Activated CD8-positive, alpha-beta T cell treated with anti-CD3 and anti-CD28 coated beads for 36 hours (primary cell): Measurements from ENCODE around the gene NKD2. TPM values are rescaled to one million over a fixed set of nuclear protein-coding genes. Genes with fewer than 3 reads are reported as not detected.
"Not testable (repeated sequence)": the region's sequence is repeated elsewhere in the genome, so short reads cannot be mapped to it uniquely, and the experiment has no call there.

Experiments used
- ATAC-seq: fragments of 200-7000 bp; cut with Tn5 transposase; one replicate; pipeline ENCODE4 v1.10.0; 2021; ENCODE audit warnings: mild to moderate bottlenecking, moderate library complexity
- CTCF ChIA-PET: fragments of 350-600 bp; sonication (Branson Sonifier 250); formaldehyde crosslinking; loops from one replicate; lab custom pipeline; 2021; ENCODE audit warnings: antibody characterized with exemption; lab: Charles Lee
- POLR2A ChIA-PET: fragments of 350-600 bp; sonication (Branson Sonifier 250); formaldehyde crosslinking; loops from one replicate; lab custom pipeline; 2021; ENCODE audit warnings: antibody characterized with exemption; lab: Charles Lee
- DNase-seq: peaks from one replicate; pipeline ENCODE4 v3.0.0-alpha.2; 2020
- H3K27ac Mint-ChIP-seq: one replicate; pipeline ENCODE4 v1.8.0; 2021; ENCODE audit warnings: mild to moderate bottlenecking, mixed read lengths
- H3K27me3 Mint-ChIP-seq: one replicate; pipeline ENCODE4 v1.8.0; 2021; ENCODE audit warnings: mixed read lengths
- H3K36me3 Mint-ChIP-seq: one replicate; pipeline ENCODE4 v1.8.0; 2021; ENCODE audit warnings: low read depth, mixed read lengths
- H3K4me1 Mint-ChIP-seq: one replicate; pipeline ENCODE4 v1.8.0; 2021; ENCODE audit warnings: low read depth, mixed read lengths
- H3K4me3 Mint-ChIP-seq: one replicate; pipeline ENCODE4 v1.8.0; 2021; ENCODE audit warnings: mild to moderate bottlenecking, moderate library complexity, mixed read lengths
- H3K9me3 Mint-ChIP-seq: one replicate; pipeline ENCODE4 v1.8.0; 2021; ENCODE audit warnings: mixed read lengths
- intact Hi-C: fragments of 100-400 bp; cut with micrococcal nuclease; formaldehyde crosslinking; loops from one replicate; pipeline ENCODE4 v1.10.0; 2022
- total RNA-seq, 2 experiments: library from RNA; stranded (reverse); gene quantifications; one replicate each; pipeline ENCODE4 v1.2.3, GENCODE V29; 2021
- TF ChIP-seq, protein P1 (sequence below): fragments of 200-600 bp; IDR thresholded peaks from one replicate; pipeline ENCODE4 v1.8.0; 2022; ENCODE audit warnings: antibody characterized with exemption, mild to moderate bottlenecking

Gene NKD2
- total RNA-seq, 2 experiments from 2014 or later, result 1.5 to 2.3 TPM

DNA sequence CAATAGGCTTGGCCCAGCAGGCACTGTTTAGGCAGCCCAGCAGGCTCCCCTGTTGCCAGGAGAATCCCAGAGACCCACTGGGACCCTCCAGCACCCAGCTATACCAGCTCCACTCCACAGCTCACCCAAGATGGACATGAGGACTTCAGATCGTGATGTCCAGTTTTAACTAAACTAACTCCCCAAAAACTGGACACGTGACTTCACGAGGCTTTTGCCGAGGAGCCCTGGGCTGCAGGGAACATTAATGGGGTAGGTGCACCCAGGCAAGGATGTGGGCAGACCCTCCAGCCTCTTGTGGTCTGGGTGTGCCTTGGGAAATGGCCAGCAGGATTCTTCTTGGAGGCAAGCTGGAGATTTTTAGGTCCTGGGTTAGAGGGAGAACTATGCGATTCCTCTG lies 8.9 kb upstream of the NKD2 start:
- TF ChIP-seq, protein P1, sequence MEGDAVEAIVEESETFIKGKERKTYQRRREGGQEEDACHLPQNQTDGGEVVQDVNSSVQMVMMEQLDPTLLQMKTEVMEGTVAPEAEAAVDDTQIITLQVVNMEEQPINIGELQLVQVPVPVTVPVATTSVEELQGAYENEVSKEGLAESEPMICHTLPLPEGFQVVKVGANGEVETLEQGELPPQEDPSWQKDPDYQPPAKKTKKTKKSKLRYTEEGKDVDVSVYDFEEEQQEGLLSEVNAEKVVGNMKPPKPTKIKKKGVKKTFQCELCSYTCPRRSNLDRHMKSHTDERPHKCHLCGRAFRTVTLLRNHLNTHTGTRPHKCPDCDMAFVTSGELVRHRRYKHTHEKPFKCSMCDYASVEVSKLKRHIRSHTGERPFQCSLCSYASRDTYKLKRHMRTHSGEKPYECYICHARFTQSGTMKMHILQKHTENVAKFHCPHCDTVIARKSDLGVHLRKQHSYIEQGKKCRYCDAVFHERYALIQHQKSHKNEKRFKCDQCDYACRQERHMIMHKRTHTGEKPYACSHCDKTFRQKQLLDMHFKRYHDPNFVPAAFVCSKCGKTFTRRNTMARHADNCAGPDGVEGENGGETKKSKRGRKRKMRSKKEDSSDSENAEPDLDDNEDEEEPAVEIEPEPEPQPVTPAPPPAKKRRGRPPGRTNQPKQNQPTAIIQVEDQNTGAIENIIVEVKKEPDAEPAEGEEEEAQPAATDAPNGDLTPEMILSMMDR, result no peak
- POLR2A ChIA-PET, result no interaction called here
- DNase-seq, result no peak
- intact Hi-C loops, result no loop called here
- H3K36me3 Mint-ChIP-seq, result no peaks in the 10 kb centered on the region
- H3K9me3 Mint-ChIP-seq, result no peaks in the 10 kb centered on the region
- H3K27me3 Mint-ChIP-seq, result peaks cover 2% of the 10 kb centered on the region
- no peak overlapping the region for H3K27ac Mint-ChIP-seq
- CTCF ChIA-PET, result no interaction called here
- peaks cover 31% of the 10 kb centered on the region for H3K4me1 Mint-ChIP-seq
- ATAC-seq, result no peak
- no peak overlapping the region for H3K4me3 Mint-ChIP-seq

DNA sequence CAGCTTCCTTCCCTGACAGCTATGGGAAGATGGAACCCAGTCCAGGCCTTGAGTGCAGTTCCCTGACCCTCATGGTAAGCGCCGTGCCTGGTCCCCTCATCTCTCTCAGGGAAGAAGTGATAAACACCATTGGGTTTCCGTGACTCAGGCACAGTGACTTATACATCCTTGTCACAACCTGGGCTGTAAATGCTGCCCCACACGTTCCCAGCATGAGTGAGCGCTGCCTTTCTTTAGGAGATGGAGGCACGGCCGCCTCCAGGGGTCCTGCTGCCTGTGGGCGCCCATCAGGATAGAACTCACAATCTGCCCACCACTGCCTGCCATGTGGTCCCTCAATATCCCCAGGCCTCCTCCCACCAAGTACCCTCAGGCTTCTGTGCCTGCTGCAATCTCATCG lies 8.3 kb upstream of the NKD2 start:
- CTCF ChIA-PET, result interaction anchor here (0.7 kb wide), 1 partner anchor 77 kb away, joined by 3 read pairs; no protein-coding TSS in a partner anchor
- intact Hi-C loops, result no loop called here
- no peaks in the 10 kb centered on the region for H3K9me3 Mint-ChIP-seq

DNA sequence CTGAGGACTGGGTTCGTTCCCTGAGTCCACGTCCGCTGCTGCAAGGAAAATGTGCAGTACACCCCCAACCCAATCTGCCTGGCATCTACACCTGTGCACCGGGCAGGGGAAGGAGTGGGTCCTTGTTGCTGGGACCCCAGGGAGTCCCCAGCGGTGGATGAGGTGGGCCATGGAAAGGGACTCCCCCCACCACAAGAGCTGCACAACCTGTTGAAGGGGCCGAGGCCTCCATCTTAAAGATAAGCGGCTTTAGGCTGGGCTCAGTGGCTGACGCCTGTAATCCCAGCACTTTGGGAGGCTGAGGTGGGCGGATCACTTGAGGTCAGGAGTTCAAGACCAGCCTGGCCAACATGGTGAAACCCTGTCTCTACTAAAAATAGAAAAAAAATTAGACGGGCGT lies 7.8 kb upstream of the NKD2 start:
- H3K36me3 Mint-ChIP-seq, ATAC-seq, DNase-seq, POLR2A ChIA-PET, H3K4me3 Mint-ChIP-seq, H3K27ac Mint-ChIP-seq, intact Hi-C loops, H3K9me3 Mint-ChIP-seq, H3K27me3 Mint-ChIP-seq: not testable (repeated sequence)
- CTCF ChIA-PET, result interaction anchor here (0.7 to 1.0 kb wide), 3 partner anchors 16 to 77 kb away, joined by 3 read pairs; no protein-coding TSS in a partner anchor
- peaks cover 32% of the 10 kb centered on the region for H3K4me1 Mint-ChIP-seq

More for the DNA sequence above, 8.3 kb upstream of the NKD2 start:
- POLR2A ChIA-PET, result no interaction called here
- Mint-ChIP-seq H3K27ac (no peak overlapping the region), H3K36me3 (no peaks in the 10 kb centered on the region), H3K27me3 (peaks cover 2% of the 10 kb centered on the region), H3K4me1 (peaks cover 31% of the 10 kb centered on the region), H3K4me3 (no peak overlapping the region)
- DNase-seq (no peak), ATAC-seq (no peak)
- TF ChIP-seq, protein P1, result no peak

DNA sequence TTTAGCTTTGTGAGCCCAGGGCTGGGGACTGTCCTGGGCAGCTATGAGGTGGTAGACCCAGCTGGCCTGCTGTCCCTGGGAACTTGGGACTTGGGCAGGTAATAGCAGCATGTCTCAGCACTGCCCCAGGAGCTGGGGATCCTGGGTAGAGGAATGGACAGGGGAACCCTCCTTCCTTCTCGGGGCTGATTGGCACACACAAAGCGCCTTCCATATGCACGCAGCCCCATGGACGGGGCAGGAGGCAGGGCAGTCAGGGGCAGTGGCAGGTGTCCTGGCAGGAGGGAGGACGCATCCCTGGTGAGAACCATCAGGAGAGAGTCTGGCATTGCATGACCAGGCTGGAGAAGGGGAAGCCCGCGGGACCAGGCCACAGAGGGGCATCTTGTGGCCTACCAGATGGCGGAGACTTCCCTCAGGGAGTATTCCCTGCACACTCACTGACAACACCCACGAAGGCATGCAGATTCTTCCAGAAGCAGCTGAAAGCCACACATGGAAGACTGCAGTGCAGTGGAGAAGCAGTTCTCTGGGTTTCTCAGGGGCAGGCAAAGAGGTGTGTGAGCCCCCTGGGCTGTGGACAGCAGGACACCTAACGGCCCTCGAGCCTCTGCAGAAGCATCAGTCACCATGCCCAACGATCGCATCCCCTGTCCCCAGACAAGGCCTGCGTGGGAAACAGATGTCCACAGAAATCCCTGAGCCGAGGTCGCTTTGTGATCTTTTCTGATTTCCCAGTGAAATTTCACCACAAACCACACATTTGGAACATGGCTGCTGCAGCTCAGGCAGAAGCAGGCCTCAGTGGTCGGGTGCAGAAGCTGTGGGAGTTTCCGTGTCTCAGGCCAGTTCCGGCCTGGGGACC lies 7.0 kb upstream of the NKD2 start:
- Mint-ChIP-seq H3K27ac (no peak overlapping the region), H3K27me3 (peaks cover 13% of the 10 kb centered on the region), H3K4me3 (no peak overlapping the region), H3K9me3 (no peaks in the 10 kb centered on the region), H3K4me1 (peaks cover 28% of the 10 kb centered on the region), H3K36me3 (no peaks in the 10 kb centered on the region)
- POLR2A ChIA-PET, result no interaction called here
- CTCF ChIA-PET, result interaction anchor here (0.7 to 1.0 kb wide), 3 partner anchors 17 to 78 kb away, joined by 3 read pairs; no protein-coding TSS in a partner anchor
- intact Hi-C loops, result no loop called here
- TF ChIP-seq, protein P1, result no peak
- ATAC-seq (no peak), DNase-seq (no peak)

DNA sequence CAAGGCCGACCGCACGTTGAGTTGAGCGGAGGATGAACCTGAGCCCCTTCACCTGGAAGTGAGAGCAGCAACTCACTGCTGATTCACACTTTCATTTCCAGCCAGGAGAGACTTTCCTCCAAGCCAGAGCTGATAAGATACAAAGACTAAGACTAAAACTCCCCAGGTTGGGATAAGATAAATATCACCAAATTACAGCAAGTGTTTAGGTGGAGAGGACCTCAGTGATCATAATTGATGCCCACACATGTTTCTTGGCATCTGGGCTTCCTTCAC lies 6.4 kb upstream of the NKD2 start:
- ATAC-seq (no peak), DNase-seq (no peak)
- H3K27me3 Mint-ChIP-seq, result peaks cover 17% of the 10 kb centered on the region
- H3K4me3 Mint-ChIP-seq, result no peak overlapping the region
- ChIA-PET CTCF (interaction anchor here (0.9 kb wide), 1 partner anchor 78 kb away, joined by 3 read pairs; no protein-coding TSS in a partner anchor), POLR2A (no interaction called here)
- H3K27ac Mint-ChIP-seq, result no peak overlapping the region
- H3K9me3 Mint-ChIP-seq, result no peaks in the 10 kb centered on the region
- intact Hi-C loops, result no loop called here
- peaks cover 22% of the 10 kb centered on the region for H3K4me1 Mint-ChIP-seq
- TF ChIP-seq, protein P1, result no peak
- H3K36me3 Mint-ChIP-seq, result no peaks in the 10 kb centered on the region
